GM19238 (cell line): ENCODE data around the gene GCM1.

ENCODE experiments used
- DNase-seq: peaks from one replicate; pipeline ENCODE4 v3.0.0; 2011; ENCODE audit warnings: low spot score; ENCODE audit not compliant: insufficient read length

Gene GCM1

GRCh38 chr6:53109612-53110011 is 39.0 kb downstream of the GCM1 start:
- DNase-seq, result peak; percentile 3

GRCh38 chr6:53107091-53107490 is 41.5 kb downstream of the GCM1 start:
- no peak for DNase-seq

DNA sequence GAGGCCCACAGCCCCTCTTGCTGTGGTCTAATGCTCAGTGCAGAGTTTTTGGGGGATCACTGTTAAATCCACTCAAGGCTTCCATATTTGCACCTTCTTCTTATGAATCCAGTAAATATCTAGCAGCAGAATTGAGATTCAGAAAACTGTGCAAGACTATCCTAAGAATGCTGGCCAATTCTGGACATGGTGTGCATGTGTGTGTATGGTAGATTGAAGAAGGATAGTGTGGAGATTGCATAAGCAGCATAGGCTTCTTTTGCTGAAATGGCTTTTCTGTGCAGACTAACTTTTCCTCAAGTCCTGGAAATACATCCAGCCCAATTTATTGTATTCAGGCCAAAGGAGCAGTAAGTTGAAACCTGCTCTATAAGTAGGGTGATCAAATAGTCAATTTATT is 43.7 kb downstream of the GCM1 start:
- no peak for DNase-seq

- DNase-seq, result no peak
These were observed 44.5 kb downstream of the GCM1 start for GRCh38 chr6:53103993-53104675.

DNA sequence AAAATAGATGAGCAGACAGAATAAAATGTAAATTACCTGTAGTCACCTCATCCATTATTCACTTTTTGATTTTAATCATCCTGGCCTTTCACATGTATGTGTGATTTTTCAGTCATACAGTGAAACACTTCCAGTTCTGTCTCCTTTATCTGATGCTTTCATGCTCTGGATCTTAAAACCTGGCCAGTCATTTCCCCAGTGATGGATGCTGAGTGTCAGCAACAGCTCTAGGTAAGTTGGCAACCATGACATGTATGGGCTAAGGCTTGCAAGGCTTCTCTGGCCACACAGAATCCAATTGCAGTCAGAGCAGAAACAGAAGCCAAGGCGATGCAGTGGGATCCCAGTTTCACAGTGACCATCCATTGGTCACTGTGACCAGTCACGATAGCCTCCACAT is 47.6 kb downstream of the GCM1 start:
- no peak for DNase-seq

- DNase-seq, result no peak
These were observed 48.1 kb downstream of the GCM1 start for GRCh38 chr6:53100561-53100960.

DNA sequence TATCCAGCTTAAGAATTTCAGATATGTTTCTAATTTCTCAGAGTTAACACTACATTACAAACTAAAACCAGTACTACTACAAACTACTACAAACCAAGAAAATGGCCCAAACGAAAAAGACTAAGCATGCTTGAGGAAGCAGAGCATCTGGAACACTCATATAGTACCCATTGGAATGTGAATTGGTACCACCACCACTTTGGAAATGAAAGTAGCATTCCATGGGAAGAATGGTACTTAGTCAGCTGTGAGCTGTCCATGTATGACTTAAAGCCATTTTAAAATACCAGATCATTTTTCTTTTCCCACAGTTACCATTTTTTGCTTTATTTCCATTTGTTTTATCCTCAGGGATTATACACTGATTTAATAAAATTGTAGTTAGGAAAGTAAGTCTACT is 52.9 kb downstream of the GCM1 start:
- no peak for DNase-seq

DNA sequence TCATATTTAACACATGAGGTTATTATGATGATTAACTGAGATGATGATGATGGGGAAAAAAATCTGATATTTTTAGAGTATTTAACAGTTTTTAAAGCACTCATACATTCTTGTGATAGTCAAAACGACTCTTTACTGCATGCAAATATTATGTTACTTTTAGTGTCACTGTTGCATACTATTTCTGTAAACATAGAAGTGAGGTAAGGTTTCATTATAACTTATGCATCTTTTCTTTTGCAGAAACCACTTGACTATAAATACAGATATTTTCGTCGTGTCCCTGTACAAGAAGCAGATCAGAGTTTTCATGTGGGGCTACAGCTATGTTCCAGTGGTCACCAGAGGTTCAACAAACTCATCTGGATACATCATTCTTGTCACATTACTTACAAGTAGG is 53.4 kb downstream of the GCM1 start:
- no peak for DNase-seq

GRCh38 chr6:53090576-53090975 is 58.1 kb downstream of the GCM1 start:
- no peak for DNase-seq

GRCh38 chr6:53089948-53090347 is 58.7 kb downstream of the GCM1 start:
- no peak for DNase-seq

DNA sequence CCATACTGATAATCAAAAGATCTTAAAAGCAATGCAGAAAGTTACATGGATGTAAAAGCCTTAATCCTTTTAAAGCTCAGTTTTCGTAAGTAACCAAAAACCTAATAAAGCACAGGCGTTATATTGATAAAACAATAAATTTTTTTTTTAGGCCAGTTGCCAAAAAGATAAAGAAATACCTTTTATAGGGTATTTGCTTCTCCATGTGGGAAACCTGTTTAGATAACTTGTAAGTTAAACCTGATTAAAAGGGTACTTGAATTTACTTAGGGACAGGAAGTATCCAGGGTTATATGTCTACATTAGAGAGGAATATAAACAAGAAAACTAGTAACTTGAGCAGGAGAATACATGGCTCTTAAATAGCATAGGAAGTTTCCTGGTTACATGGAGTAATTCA is 62.3 kb downstream of the GCM1 start:
- no peak for DNase-seq

GRCh38 chr6:53080813-53081212 is 67.8 kb downstream of the GCM1 start:
- DNase-seq, result no peak
